Endothelial cell of umbilical vein (primary cell): ENCODE data around the gene RAD54L. TPM values are rescaled to one million over a fixed set of nuclear protein-coding genes. Genes with fewer than 3 reads are reported as not detected.

ENCODE experiments used
- BruUV-seq: library from RNA; stranded (reverse); fragments of 400-500 nt; replicated peaks from 2 replicates; lab custom pipeline; 2021; lab: Mats Ljungman, UMichigan
- CTCF ChIA-PET: fragments of 300-600, 350-600 bp; sonication (Branson Sonifier 250); formaldehyde crosslinking; loops from one replicate; lab custom pipeline; 2021; ENCODE audit warnings: antibody characterized with exemption, inconsistent platforms; lab: Charles Lee
- POLR2A ChIA-PET: fragments of 300-600, 350-600 bp; sonication (Branson Sonifier 250); formaldehyde crosslinking; loops from one replicate; lab custom pipeline; 2021; ENCODE audit warnings: antibody characterized with exemption, inconsistent platforms; lab: Charles Lee
- DNase-seq: peaks from one replicate; pipeline ENCODE4 v3.0.0-alpha.2; 2011; ENCODE audit warnings: low read depth, low spot score
- FAIRE-seq: peaks from 2 replicates; lab custom pipeline; 2011; peaks lifted over from hg19 to GRCh38; lab: Jason Lieb, UNC
- H2AFZ ChIP-seq: 2 replicates; pipeline ENCODE4 v1.6.0; 2012; ENCODE audit warnings: low read depth, low read length, control low read depth, inconsistent platforms
- H3K27ac ChIP-seq: 2 replicates; pipeline ENCODE4 v1.5.1; 2011; ENCODE audit warnings: low read depth, mild to moderate bottlenecking, control low read depth, low read length, moderate library complexity; ENCODE audit not compliant: insufficient read depth
- H3K27me3 ChIP-seq, 2 experiments: 2 replicates each; pipeline versions ENCODE4 v1.6.0 to v1.6.1; 2011; ENCODE audit warnings: low read length in 2 of 2, mixed read lengths in 1 of 2; ENCODE audit not compliant: control insufficient read depth in 2 of 2, insufficient read depth in 2 of 2
- H3K36me3 ChIP-seq, 2 experiments: 2 replicates in 1 of 2; 3 replicates in 1 of 2; pipeline ENCODE4 v1.5.1; 2011; ENCODE audit warnings: low read length in 2 of 2, mild to moderate bottlenecking in 1 of 2, moderate library complexity in 1 of 2; ENCODE audit not compliant: control insufficient read depth in 2 of 2, insufficient read depth in 2 of 2; ENCODE audit errors: extremely low read depth in 1 of 2
- H3K4me1 ChIP-seq: 3 replicates; pipeline ENCODE4 v1.5.1; 2011; ENCODE audit warnings: mild to moderate bottlenecking, low read length; ENCODE audit not compliant: control insufficient read depth, insufficient read depth; ENCODE audit errors: extremely low read depth
- H3K4me2 ChIP-seq: 2 replicates; pipeline ENCODE4 v1.6.1; 2011; ENCODE audit warnings: low read length, control low read depth, mixed read lengths; ENCODE audit not compliant: insufficient read depth
- H3K4me3 ChIP-seq, 3 experiments: fragments of 200-600 bp in 1 of 3; sonication (generic), shearing (Covaris generic) in 1 of 3; replicated peaks in 1 of 3; 2 replicates each; pipeline ENCODE4 v1.5.1; 2011 to 2016; ENCODE audit warnings: control low read depth in 3 of 3, low read length in 3 of 3, mild to moderate bottlenecking in 2 of 3, inconsistent platforms in 1 of 3, low read depth in 1 of 3, moderate library complexity in 1 of 3; ENCODE audit not compliant: insufficient read depth in 1 of 3
- H3K79me2 ChIP-seq: 2 replicates; pipeline ENCODE4 v1.6.0; 2012; ENCODE audit warnings: low read length, inconsistent platforms; ENCODE audit not compliant: control insufficient read depth, insufficient read depth
- H3K9ac ChIP-seq: replicated peaks from 2 replicates; pipeline ENCODE3; 2011; ENCODE audit warnings: low read length, control low read depth; ENCODE audit not compliant: insufficient read depth; ENCODE audit errors: extremely low read depth
- H3K9me1 ChIP-seq: replicated peaks from 3 replicates; pipeline ENCODE4 v1.6.0; 2011; ENCODE audit warnings: mild to moderate bottlenecking, low read length; ENCODE audit not compliant: control insufficient read depth, insufficient read depth; ENCODE audit errors: extremely low read depth
- H3K9me3 ChIP-seq: replicated peaks from 2 replicates; pipeline ENCODE4 v1.5.1; 2012; ENCODE audit warnings: low read length, inconsistent platforms; ENCODE audit not compliant: control insufficient read depth, insufficient read depth
- H4K20me1 ChIP-seq: replicated peaks from 2 replicates; pipeline ENCODE3; 2011; ENCODE audit warnings: mild to moderate bottlenecking, low read length; ENCODE audit not compliant: control insufficient read depth, insufficient read depth; ENCODE audit errors: extremely low read depth
- CTCF ChIP-seq, 2 donors: IDR thresholded peaks; 1 replicate in 1 of 2; 2 replicates in 1 of 2; pipeline ENCODE4 v1.5.1; 2011; ENCODE audit warnings: low read length in 2 of 2, mild to moderate bottlenecking in 2 of 2, moderate library complexity in 2 of 2, control low read depth in 1 of 2, inconsistent platforms in 1 of 2, low read depth in 1 of 2; ENCODE audit not compliant: insufficient read depth in 1 of 2; ENCODE audit errors: extremely low read depth in 1 of 2
- EZH2 ChIP-seq: IDR thresholded peaks from 2 replicates; pipeline ENCODE4 v1.6.1; 2012; ENCODE audit warnings: borderline replicate concordance, low read depth, mild to moderate bottlenecking, moderate library complexity, low read length, inconsistent platforms; ENCODE audit not compliant: severe bottlenecking
- FOS ChIP-seq: IDR thresholded peaks from 2 replicates; pipeline ENCODE4 v1.6.1; 2011; ENCODE audit warnings: mild to moderate bottlenecking, low read length, moderate library complexity, borderline replicate concordance; ENCODE audit not compliant: insufficient read depth
- GATA2 ChIP-seq: IDR thresholded peaks from 2 replicates; pipeline ENCODE4 v1.7.0; 2011; ENCODE audit warnings: low read depth, mild to moderate bottlenecking, moderate library complexity, mixed read lengths, low read length; ENCODE audit not compliant: insufficient read length, insufficient read depth
- JUN ChIP-seq: IDR thresholded peaks from 2 replicates; pipeline ENCODE4 v1.6.1; 2011; ENCODE audit warnings: borderline replicate concordance, low read depth; ENCODE audit not compliant: insufficient read length, insufficient read depth
- MAX ChIP-seq: IDR thresholded peaks from 2 replicates; pipeline ENCODE4 v1.6.1; 2011; ENCODE audit not compliant: insufficient read depth, insufficient read length
- MYC ChIP-seq: IDR thresholded peaks from one replicate; pipeline ENCODE4 v1.6.1; 2011; ENCODE audit warnings: mild to moderate bottlenecking, low read depth, low read length
- POLR2A ChIP-seq: IDR thresholded peaks from 2 replicates; pipeline ENCODE4 v1.6.1; 2012; ENCODE audit warnings: low read depth, mild to moderate bottlenecking, control low read depth, low read length
- POLR2AphosphoS5 ChIP-seq: IDR thresholded peaks from 2 replicates; pipeline ENCODE4 v1.6.1; 2012; ENCODE audit warnings: low read depth, mild to moderate bottlenecking, control low read depth, low read length, moderate library complexity; ENCODE audit not compliant: insufficient read depth
- dilution Hi-C: fragments of 300-500 bp; cut with MboI; formaldehyde crosslinking; loops from one replicate; pipeline ENCODE4 v1.15.0; 2019; ENCODE audit warnings: low sequenced_read_pairs; ENCODE audit not compliant: extremely low pct_ligation_motif_present
- intact Hi-C: fragments of 100-400 bp; cut with micrococcal nuclease; formaldehyde crosslinking; loops from one replicate; pipeline ENCODE4 v1.10.0; 2022
- polyA plus RNA-seq, 4 experiments: library from polyadenylated mRNA; depleted of rRNA in 3 of 4; stranded (reverse) in 3 of 4; unstranded in 1 of 4; fragments of >200 nt; gene quantifications; 2 replicates each; pipeline versions ENCODE4 v1.2.1 to v1.2.3, GENCODE V29; 2011 to 2012; ENCODE audit warnings: missing spikeins in 1 of 4
- total RNA-seq: library from RNA; stranded (reverse); gene quantifications from 2 replicates; pipeline ENCODE4 v1.2.3, GENCODE V29; 2021

RAD54L gene
- total and polyA plus RNA-seq, 2 donors (not counting 3 experiments of a cell fraction or from before 2014, with no cell fraction given), result 10.5 to 18.9 TPM

GRCh38 chr1:46199233-46199749, 48.3 kb upstream of the RAD54L start:
- ChIA-PET CTCF (interaction anchor here (1.9 to 6.4 kb wide), 2 partner anchors 16 to 25 kb away, joined by 7 to 35 read pairs; no protein-coding TSS in a partner anchor), POLR2A (no interaction called here)
- H2AFZ ChIP-seq, result no peak overlapping the region
- intact Hi-C loops, result no loop called here
- no TSS peak for BruUV-seq
- TF ChIP-seq MAX (no peak), EZH2 (no peak)
- no peaks in the 10 kb centered on the region for H4K20me1 ChIP-seq
- no peaks in the 10 kb centered on the region for H3K27me3 ChIP-seq
- no peaks in the 10 kb centered on the region for H3K9me3 ChIP-seq
- no peak for DNase-seq
- peak; percentile 35 for FAIRE-seq
- no peak overlapping the region for H3K9ac ChIP-seq
- no peaks in the 10 kb centered on the region for H3K9me1 ChIP-seq
- H3K36me3 ChIP-seq, result no peaks in the 10 kb centered on the region
- H3K4me1 ChIP-seq, result peaks cover 15% of the 10 kb centered on the region
- no peaks in the 10 kb centered on the region for H3K79me2 ChIP-seq
- dilution Hi-C loops, result loop anchor here (25.0 kb wide), 1 partner anchor 162 kb away; no protein-coding TSS in a partner anchor
- H3K4me3 ChIP-seq, result no peak overlapping the region
- H3K27ac ChIP-seq, result no peak overlapping the region
- H3K4me2 ChIP-seq, result no peak overlapping the region

GRCh38 chr1:46203738-46204405, 43.7 kb upstream of the RAD54L start:
- H4K20me1 ChIP-seq, result no peaks in the 10 kb centered on the region
- peak overlapping the region; percentile 39 for H3K9ac ChIP-seq
- H3K36me3 ChIP-seq, result no peaks in the 10 kb centered on the region
- H3K79me2 ChIP-seq, result no peaks in the 10 kb centered on the region
- H2AFZ ChIP-seq, result peak overlapping the region; percentile 98
- peak overlapping the region; percentile 65 to 90 (median 80) for H3K4me3 ChIP-seq
- CTCF ChIA-PET, result interaction anchor here (0.6 to 3.4 kb wide), 5 partner anchors 15 to 22 kb away, joined by 3 to 32 read pairs (median 3); no protein-coding TSS in a partner anchor
- DNase-seq (peak; percentile 7), FAIRE-seq (peak; percentile 42)
- peaks cover 8% of the 10 kb centered on the region for H3K4me1 ChIP-seq
- H3K27ac ChIP-seq, result no peak overlapping the region
- POLR2A ChIA-PET, result interaction anchor here (1.1 kb wide), 1 partner anchor 71 kb away, joined by 3 read pairs; the partner anchor contains the start of gene PIK3R3
- no TSS peak for BruUV-seq
- no peaks in the 10 kb centered on the region for H3K9me1 ChIP-seq
- no peak for TF ChIP-seq POLR2A
- no peak for TF ChIP-seq POLR2AphosphoS5
- TF ChIP-seq MYC, result no peak
- TF ChIP-seq MAX, result no peak
- TF ChIP-seq EZH2, result no peak
- no peak for TF ChIP-seq GATA2
- no peak for TF ChIP-seq FOS
- TF ChIP-seq JUN, result no peak
- TF ChIP-seq CTCF (IDR thresholded peaks at IDR 0.05; ENCODE audit: extremely low read depth in 1 of 2, insufficient read depth in 1 of 2, low read depth in 1 of 2, low read length in 2 of 2), result no peak
- no peaks in the 10 kb centered on the region for H3K9me3 ChIP-seq
- intact Hi-C loops, result loop anchor here (1.0 kb wide), 1 partner anchor 25 kb away; no protein-coding TSS in a partner anchor
- no peaks in the 10 kb centered on the region for H3K27me3 ChIP-seq
- dilution Hi-C loops, result no loop called here
- H3K4me2 ChIP-seq, result peak overlapping the region; percentile 79
